Osteoblast (primary cell): Measurements from ENCODE around the gene GRID1. TPM values are rescaled to one million over a fixed set of nuclear protein-coding genes. Genes with fewer than 3 reads are reported as not detected.

ENCODE experiments used
- DNase-seq: peaks from one replicate; pipeline ENCODE4 v3.0.0; 2011; ENCODE audit warnings: low spot score, mixed read lengths; ENCODE audit not compliant: insufficient read length; ENCODE audit errors: missing footprints
- H2AFZ ChIP-seq: 2 replicates; pipeline ENCODE4 v1.6.0; 2011; ENCODE audit warnings: mild to moderate bottlenecking, low read length
- H3K27ac ChIP-seq: 2 replicates; pipeline ENCODE4 v1.5.1; 2011; ENCODE audit warnings: mild to moderate bottlenecking, low read depth, low read length, moderate library complexity
- H3K27me3 ChIP-seq: 2 replicates; pipeline ENCODE4 v1.6.0; 2012; ENCODE audit warnings: mild to moderate bottlenecking, control low read depth, inconsistent platforms, low read length, moderate library complexity; ENCODE audit not compliant: insufficient read depth
- H3K36me3 ChIP-seq: 2 replicates; pipeline ENCODE4 v1.5.1; 2011; ENCODE audit warnings: mild to moderate bottlenecking, low read length, control low read depth, moderate library complexity; ENCODE audit not compliant: insufficient read depth
- H3K4me1 ChIP-seq: 2 replicates; pipeline ENCODE4 v1.5.1; 2011; ENCODE audit warnings: mild to moderate bottlenecking, low read length, control low read depth, moderate library complexity; ENCODE audit not compliant: insufficient read depth
- H3K4me2 ChIP-seq: 2 replicates; pipeline ENCODE4 v1.6.0; 2011; ENCODE audit warnings: mild to moderate bottlenecking, low read length; ENCODE audit not compliant: insufficient read depth
- H3K4me3 ChIP-seq: fragments of 200-600 bp; sonication (generic); 3 replicates; pipeline ENCODE4 v1.5.1; 2012; ENCODE audit warnings: mild to moderate bottlenecking, low read length, inconsistent platforms; ENCODE audit not compliant: insufficient read depth
- H3K79me2 ChIP-seq: 2 replicates; pipeline ENCODE4 v1.6.0; 2012; ENCODE audit warnings: mild to moderate bottlenecking, low read length, control low read depth, inconsistent platforms; ENCODE audit not compliant: insufficient read depth
- H3K9me3 ChIP-seq: 2 replicates; pipeline ENCODE4 v1.5.1; 2011; ENCODE audit warnings: low read depth, low read length, control low read depth
- H4K20me1 ChIP-seq: 2 replicates; pipeline ENCODE4 v1.6.0; 2012; ENCODE audit warnings: mild to moderate bottlenecking, low read length, control low read depth; ENCODE audit not compliant: insufficient read depth
- CTCF ChIP-seq: IDR thresholded peaks from 2 replicates; pipeline ENCODE4 v1.5.1; 2011; ENCODE audit warnings: mild to moderate bottlenecking, low read depth, low read length, moderate library complexity; ENCODE audit errors: extremely low read depth
- total RNA-seq: library from RNA; depleted of rRNA; stranded (reverse); fragments of >200 nt; gene quantifications from 2 replicates; pipeline ENCODE4 v1.2.3, GENCODE V29; 2012

The GRID1 gene
- total RNA-seq, 1 donor: not detected

GRCh38 chr10:85624511-85624910 lies 742.1 kb downstream of the GRID1 start:
- Histone ChIP-seq H3K79me2 (no peaks in the 10 kb centered on the region), H3K4me2 (no peak overlapping the region), H3K27me3 (no peaks in the 10 kb centered on the region), H4K20me1 (no peaks in the 10 kb centered on the region), H2AFZ (no peak overlapping the region), H3K4me3 (no peak overlapping the region), H3K9me3 (no peaks in the 10 kb centered on the region), H3K36me3 (no peaks in the 10 kb centered on the region), H3K27ac (no peak overlapping the region), H3K4me1 (no peaks in the 10 kb centered on the region)
- no peak for DNase-seq
- no peak for TF ChIP-seq CTCF

- no peak overlapping the region for H3K27ac ChIP-seq
- H3K36me3 ChIP-seq: no peaks in the 10 kb centered on the region
- H3K9me3 ChIP-seq: no peaks in the 10 kb centered on the region
- H3K4me1 ChIP-seq: no peaks in the 10 kb centered on the region
- no peaks in the 10 kb centered on the region for H4K20me1 ChIP-seq
- H3K27me3 ChIP-seq: no peaks in the 10 kb centered on the region
- no peak overlapping the region for H2AFZ ChIP-seq
- TF ChIP-seq CTCF: no peak
- H3K79me2 ChIP-seq: no peaks in the 10 kb centered on the region
- H3K4me3 ChIP-seq: no peak overlapping the region
- H3K4me2 ChIP-seq: no peak overlapping the region
- no peak for DNase-seq
Measured at GRCh38 chr10:85623758-85624157, 742.8 kb downstream of the GRID1 start.

DNA sequence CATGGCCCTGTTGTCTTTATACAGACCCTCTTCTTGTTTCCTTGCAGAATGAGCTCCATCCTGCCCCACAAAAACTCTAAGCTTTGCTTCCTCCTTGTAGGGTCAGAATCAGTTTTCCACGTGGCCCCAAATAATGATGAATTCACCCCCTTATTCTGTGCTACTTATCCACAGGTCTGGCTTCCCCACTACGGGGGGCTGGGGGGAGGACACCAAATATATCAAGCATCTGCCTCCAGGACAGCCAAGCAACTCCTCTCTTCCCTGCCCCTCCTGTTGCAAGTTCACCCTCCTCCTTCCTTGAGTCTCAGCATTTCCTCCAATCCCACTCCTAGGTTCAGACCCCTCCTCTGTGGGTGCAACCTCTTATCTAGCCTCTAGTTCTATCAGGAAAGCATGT lies 743.3 kb downstream of the GRID1 start:
- H3K27ac ChIP-seq: no peak overlapping the region
- H3K79me2 ChIP-seq: no peaks in the 10 kb centered on the region
- no peak overlapping the region for H2AFZ ChIP-seq
- no peak overlapping the region for H3K4me3 ChIP-seq
- H3K36me3 ChIP-seq: no peaks in the 10 kb centered on the region
- no peaks in the 10 kb centered on the region for H3K9me3 ChIP-seq
- no peak for DNase-seq
- H3K27me3 ChIP-seq: no peaks in the 10 kb centered on the region
- no peak overlapping the region for H3K4me2 ChIP-seq
- no peaks in the 10 kb centered on the region for H3K4me1 ChIP-seq
- H4K20me1 ChIP-seq: no peaks in the 10 kb centered on the region
- no peak for TF ChIP-seq CTCF

GRCh38 chr10:85622425-85622824 lies 744.2 kb downstream of the GRID1 start:
- no peak overlapping the region for H3K27ac ChIP-seq
- H3K79me2 ChIP-seq: no peaks in the 10 kb centered on the region
- no peaks in the 10 kb centered on the region for H3K9me3 ChIP-seq
- no peaks in the 10 kb centered on the region for H3K36me3 ChIP-seq
- no peak overlapping the region for H3K4me2 ChIP-seq
- no peak for TF ChIP-seq CTCF
- H3K27me3 ChIP-seq: no peaks in the 10 kb centered on the region
- no peak overlapping the region for H3K4me3 ChIP-seq
- no peaks in the 10 kb centered on the region for H3K4me1 ChIP-seq
- H4K20me1 ChIP-seq: no peaks in the 10 kb centered on the region
- no peak for DNase-seq
- no peak overlapping the region for H2AFZ ChIP-seq
